Fibroblast of the aortic adventitia (primary cell): ENCODE results near the gene NADK2. TPM values are rescaled to one million over a fixed set of nuclear protein-coding genes. Genes with fewer than 3 reads are reported as not detected.

Experiments
- DNase-seq: peaks from one replicate; pipeline ENCODE4 v3.0.0-alpha.2; 2010; ENCODE audit warnings: low read depth
- H3K4me3 ChIP-seq: 2 replicates; pipeline ENCODE4 v1.5.1; 2011; ENCODE audit warnings: low read depth, mild to moderate bottlenecking, control low read depth, low read length, moderate library complexity
- total RNA-seq: library from RNA; depleted of rRNA; stranded (reverse); fragments of >200 nt; gene quantifications from 2 replicates; pipeline ENCODE4 v1.2.3, GENCODE V29; 2012; ENCODE audit warnings: low replicate concordance
- TF ChIP-seq, protein P1 (sequence below): IDR thresholded peaks from 2 replicates; pipeline ENCODE4 v1.5.1; 2011; ENCODE audit warnings: mild to moderate bottlenecking, low read length, control low read depth, inconsistent platforms; ENCODE audit not compliant: insufficient read depth

NADK2 gene
- total RNA-seq, 1 donor = 29.7 TPM

DNA sequence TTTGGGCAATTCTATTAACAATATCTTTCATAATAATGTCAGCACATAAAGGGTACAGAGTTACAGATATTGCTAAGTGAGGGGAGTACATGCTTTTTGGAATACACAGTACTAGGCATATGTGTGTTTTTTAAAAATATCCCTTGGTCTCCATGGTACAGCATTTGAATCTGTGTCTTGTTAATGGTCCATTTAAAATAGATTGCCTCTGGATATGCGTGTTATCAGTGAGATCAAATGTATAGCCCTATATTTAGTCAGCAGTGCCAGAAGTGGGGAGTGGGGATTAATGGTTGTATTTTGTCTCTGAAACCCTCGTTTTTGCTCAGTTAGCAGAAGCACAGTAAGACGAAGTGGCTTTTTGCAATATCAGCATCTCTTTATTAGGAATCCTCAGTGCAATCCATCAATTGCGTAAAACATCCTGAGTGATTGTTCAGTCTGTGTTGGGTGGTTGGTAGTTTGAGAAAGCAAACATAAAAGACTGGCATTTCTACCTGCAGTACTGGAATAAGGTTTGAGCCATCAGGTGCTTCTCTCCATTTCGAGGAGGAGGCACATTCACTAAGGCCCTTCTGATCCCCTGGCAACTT is 70.8 kb downstream of the NADK2 start:
- TF ChIP-seq, protein P1, sequence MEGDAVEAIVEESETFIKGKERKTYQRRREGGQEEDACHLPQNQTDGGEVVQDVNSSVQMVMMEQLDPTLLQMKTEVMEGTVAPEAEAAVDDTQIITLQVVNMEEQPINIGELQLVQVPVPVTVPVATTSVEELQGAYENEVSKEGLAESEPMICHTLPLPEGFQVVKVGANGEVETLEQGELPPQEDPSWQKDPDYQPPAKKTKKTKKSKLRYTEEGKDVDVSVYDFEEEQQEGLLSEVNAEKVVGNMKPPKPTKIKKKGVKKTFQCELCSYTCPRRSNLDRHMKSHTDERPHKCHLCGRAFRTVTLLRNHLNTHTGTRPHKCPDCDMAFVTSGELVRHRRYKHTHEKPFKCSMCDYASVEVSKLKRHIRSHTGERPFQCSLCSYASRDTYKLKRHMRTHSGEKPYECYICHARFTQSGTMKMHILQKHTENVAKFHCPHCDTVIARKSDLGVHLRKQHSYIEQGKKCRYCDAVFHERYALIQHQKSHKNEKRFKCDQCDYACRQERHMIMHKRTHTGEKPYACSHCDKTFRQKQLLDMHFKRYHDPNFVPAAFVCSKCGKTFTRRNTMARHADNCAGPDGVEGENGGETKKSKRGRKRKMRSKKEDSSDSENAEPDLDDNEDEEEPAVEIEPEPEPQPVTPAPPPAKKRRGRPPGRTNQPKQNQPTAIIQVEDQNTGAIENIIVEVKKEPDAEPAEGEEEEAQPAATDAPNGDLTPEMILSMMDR = no peak
- no peak for DNase-seq
- H3K4me3 ChIP-seq = no peak overlapping the region

DNA sequence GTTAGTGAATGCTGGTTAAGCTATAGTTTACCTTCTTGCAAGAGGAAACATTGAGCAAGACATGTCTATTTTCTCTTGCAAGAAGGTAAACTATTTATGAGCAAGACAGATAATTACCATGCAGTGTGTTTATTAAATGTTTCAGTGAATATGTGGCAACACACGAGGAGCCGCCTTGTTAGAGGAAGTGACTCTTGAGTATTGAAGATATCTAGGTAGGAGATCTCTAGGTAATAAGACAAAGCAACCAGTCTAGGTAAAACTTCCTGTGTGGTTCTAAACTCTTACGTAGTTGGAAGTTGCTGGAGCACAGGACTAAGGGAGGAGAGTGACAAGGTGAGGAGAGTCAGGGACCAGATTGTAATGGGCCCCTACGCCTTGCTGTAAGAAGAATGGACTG is 73.0 kb downstream of the NADK2 start:
- H3K4me3 ChIP-seq = no peak overlapping the region
- TF ChIP-seq, protein P1 = no peak
- DNase-seq = no peak

DNA sequence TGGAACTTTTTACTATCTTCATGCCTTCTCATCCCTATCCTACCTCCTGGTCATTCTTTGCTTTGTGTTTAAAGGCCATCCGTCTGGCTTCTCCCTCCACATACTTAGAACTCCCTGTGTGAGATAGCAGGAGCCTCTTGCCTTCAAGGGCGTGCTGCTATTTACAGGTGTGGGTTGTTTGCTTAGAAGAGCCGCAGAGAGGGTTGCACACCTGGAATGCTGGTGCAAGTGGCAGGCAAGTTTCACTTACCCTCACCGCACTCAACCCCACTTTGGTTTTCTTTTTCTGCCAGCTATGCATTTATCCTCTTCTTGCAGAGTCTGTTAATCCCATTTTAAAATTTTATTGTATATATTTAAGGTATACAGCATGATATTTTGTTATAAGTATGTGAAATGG is 77.3 kb downstream of the NADK2 start:
- no peak for DNase-seq
- TF ChIP-seq, protein P1 = no peak
- no peak overlapping the region for H3K4me3 ChIP-seq

DNA sequence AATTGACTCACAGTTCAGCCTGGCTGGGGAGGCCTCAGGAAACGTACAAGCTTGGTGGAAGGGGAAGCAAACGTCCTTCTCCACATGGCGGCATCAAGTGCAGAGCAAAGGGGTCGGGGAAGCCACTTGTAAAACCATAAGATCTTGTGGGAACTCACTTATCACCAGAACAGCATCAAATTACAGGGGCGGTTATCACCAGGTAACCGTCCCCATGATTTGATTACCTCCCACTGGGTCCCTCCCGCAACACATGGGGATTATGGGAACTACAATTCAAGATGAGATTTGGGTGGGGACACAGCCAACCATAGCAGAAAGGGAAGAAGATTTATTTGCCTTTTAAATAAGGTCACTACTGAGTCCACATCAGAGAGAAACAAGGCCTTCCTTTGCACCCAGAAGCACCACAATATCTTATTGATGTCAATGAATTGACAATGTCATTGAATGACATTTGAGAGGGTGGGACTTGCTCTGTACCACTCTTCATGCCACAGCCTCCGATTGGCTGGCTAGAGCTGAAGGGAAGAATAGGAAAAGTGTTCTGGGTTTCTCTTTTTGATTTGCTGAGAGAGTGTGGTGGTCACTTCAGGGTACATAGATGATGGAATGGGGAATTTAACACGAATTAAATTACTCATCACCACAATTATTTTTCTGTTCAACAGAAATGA is 78.8 kb downstream of the NADK2 start:
- H3K4me3 ChIP-seq = no peak overlapping the region
- TF ChIP-seq, protein P1 = no peak
- no peak for DNase-seq

DNA sequence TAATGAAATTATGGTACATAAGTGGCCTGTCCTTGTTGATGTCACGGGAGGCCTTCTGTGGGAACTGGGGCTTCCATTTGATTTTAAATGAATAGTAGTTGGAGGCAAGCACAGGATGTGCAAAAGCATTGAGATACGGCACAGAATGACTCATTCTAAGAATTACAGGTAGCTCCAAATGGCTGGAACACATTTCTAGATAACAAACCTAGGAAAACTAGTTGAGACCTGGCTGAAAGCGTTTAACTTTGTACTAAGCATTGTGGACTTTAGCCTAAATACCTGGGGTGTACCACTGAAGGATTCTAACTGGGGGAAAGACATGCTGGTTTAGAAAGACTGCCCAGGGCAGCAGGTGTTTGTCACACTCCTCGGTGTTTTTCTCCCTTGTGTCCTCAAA is 80.4 kb downstream of the NADK2 start:
- H3K4me3 ChIP-seq = no peak overlapping the region
- TF ChIP-seq, protein P1 = no peak
- no peak for DNase-seq

DNA sequence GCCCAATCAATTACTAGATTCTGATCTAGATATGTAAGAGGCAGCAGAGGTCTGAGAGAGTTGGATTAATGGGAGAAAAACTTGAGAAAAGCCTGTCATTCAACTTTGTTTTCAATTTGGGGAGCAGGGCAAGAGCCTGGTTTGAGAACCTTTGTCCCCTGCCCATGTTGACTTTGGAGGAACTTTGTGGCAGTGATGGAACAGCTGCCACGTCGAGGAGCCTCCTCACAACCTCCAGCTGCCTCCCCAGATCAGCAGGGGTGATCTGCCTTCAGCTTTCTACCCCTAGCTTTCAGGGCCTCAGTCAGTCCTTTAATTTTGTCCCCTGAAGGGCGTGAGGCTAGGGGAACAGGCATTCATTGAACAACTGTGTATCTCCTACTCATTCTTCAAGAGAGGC is 81.1 kb downstream of the NADK2 start:
- no peak overlapping the region for H3K4me3 ChIP-seq
- DNase-seq = no peak
- TF ChIP-seq, protein P1 = no peak
